ENCODE results near the gene CAMTA1. TPM values are rescaled to one million over a fixed set of nuclear protein-coding genes. Genes with fewer than 3 reads are reported as not detected.

The CAMTA1 gene
- total RNA-seq, 4 donors from 2014 or later, result 86.3 to 170 (median 132) TPM

- no peak for TF ChIP-seq POLR2AphosphoS5 (IDR thresholded peaks at IDR 0.05)
- no peak for TF ChIP-seq POLR2A (IDR thresholded peaks at IDR 0.05)
- no peak for TF ChIP-seq EP300 (IDR thresholded peaks at IDR 0.05)
- no peak for TF ChIP-seq CTCF (IDR thresholded peaks at IDR 0.05)
- no peak for ATAC-seq
- no peak overlapping the region for H3K27ac ChIP-seq
- H3K27me3 ChIP-seq, result peaks cover 10% of the 10 kb centered on the region
- no peaks in the 10 kb centered on the region for H3K9me3 ChIP-seq
- H3K36me3 ChIP-seq, result no peaks in the 10 kb centered on the region
- no peaks in the 10 kb centered on the region for H3K4me1 ChIP-seq
- H3K4me3 ChIP-seq, result no peak overlapping the region
- 83 to 86% methylated on average over 5 to 11 of the region's 13 CpGs for WGBS, 2 donors (ENCODE audit: low coverage in 1 of 2)
Observed at GRCh38 chr1:7220712-7221252, 435.5 kb downstream of the CAMTA1 start.

- peaks cover 4% of the 10 kb centered on the region for H3K27me3 ChIP-seq
- H3K9me3 ChIP-seq, result no peaks in the 10 kb centered on the region
- no peak for TF ChIP-seq CTCF (IDR thresholded peaks at IDR 0.05)
- TF ChIP-seq POLR2A (IDR thresholded peaks at IDR 0.05), result no peak
- TF ChIP-seq POLR2AphosphoS5 (IDR thresholded peaks at IDR 0.05), result no peak
- TF ChIP-seq EP300 (IDR thresholded peaks at IDR 0.05), result no peak
- ATAC-seq, result no peak
- no peaks in the 10 kb centered on the region for H3K36me3 ChIP-seq
- H3K4me1 ChIP-seq, result no peaks in the 10 kb centered on the region
- 60 to 81% methylated on average over 2 to 10 of the region's 15 CpGs for WGBS, 2 donors (ENCODE audit: low coverage in 1 of 2)
- H3K4me3 ChIP-seq, result no peak overlapping the region
- no peak overlapping the region for H3K27ac ChIP-seq
Observed at GRCh38 chr1:7221826-7222694, 436.8 kb downstream of the CAMTA1 start.

DNA sequence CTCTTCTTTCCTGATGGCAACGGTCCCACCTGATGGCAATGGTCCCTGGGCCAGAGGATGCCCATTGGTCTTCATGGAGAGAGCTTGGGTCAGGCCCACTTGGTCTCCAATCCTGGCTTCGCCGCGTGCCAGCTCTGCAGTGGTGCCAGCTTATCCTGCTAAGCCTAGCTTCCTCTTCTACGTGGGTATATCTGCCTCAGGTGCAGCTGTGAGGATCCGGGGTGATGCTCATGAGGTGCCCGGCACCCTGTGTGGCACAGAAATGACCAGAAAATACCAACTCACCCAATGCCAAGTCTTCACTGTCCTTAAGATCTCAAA lies 437.4 kb downstream of the CAMTA1 start:
- no peak overlapping the region for H3K27ac ChIP-seq
- H3K27me3 ChIP-seq, result peaks cover 10% of the 10 kb centered on the region
- WGBS, 2 donors (ENCODE audit: low coverage in 1 of 2), result 93% methylated on average over 3 to 6 of the region's 7 CpGs
- no peaks in the 10 kb centered on the region for H3K9me3 ChIP-seq
- H3K4me3 ChIP-seq, result no peak overlapping the region
- H3K36me3 ChIP-seq, result no peaks in the 10 kb centered on the region
- no peak for ATAC-seq
- TF ChIP-seq POLR2AphosphoS5 (IDR thresholded peaks at IDR 0.05) (no peak), EP300 (IDR thresholded peaks at IDR 0.05) (no peak)
- H3K4me1 ChIP-seq, result no peaks in the 10 kb centered on the region

DNA sequence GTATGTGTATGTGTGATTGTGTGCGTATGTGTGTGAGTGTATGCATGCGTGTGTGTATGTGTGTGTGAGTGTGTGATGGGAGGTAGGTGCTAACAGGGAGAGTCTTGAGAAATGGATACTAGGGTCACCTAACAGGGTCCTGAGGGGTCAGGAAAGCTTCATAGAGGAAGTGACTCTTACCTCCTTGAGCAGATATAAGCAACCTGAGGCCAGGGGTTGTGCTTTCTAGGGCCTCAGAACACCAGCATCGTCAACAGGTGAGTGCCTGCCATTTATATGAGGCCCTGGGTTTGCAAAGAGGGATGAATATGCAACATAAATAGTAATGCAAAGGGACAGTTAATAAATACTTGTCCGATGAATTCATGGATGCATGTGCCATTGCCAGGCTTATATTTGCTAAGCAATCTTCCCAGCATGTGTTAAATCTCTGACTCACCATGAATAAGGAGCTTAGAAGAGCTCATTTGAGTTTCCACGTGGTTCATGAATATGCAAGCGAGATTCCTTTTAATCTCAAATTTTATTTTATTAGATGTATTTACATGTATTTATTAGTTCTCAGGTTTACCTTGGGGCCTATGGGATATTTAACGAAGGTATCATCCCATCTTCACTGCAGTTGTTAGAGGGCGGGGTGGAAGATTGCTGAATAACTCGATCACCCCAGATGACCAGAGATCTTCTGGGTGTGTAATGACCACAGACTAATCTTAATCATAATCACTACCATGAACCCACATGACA lies 438.3 kb downstream of the CAMTA1 start:
- ATAC-seq, result no peak
- no peak overlapping the region for H3K27ac ChIP-seq
- H3K36me3 ChIP-seq, result no peaks in the 10 kb centered on the region
- H3K4me3 ChIP-seq, result no peak overlapping the region
- H3K4me1 ChIP-seq, result no peaks in the 10 kb centered on the region
- WGBS, 2 donors (ENCODE audit: low coverage in 1 of 2), result 80 to 93% methylated on average over 6 to 9 of the region's 9 CpGs
- peaks cover 17% of the 10 kb centered on the region for H3K27me3 ChIP-seq
- TF ChIP-seq POLR2AphosphoS5 (IDR thresholded peaks at IDR 0.05) (no peak), POLR2A (IDR thresholded peaks at IDR 0.05) (no peak), EP300 (IDR thresholded peaks at IDR 0.05) (no peak), CTCF (IDR thresholded peaks at IDR 0.05) (no peak)
- H3K9me3 ChIP-seq, result no peaks in the 10 kb centered on the region

- ATAC-seq, result no peak
- 34 to 76% methylated on average over 3 to 4 of the region's 10 CpGs for WGBS, 2 donors (ENCODE audit: low coverage in 1 of 2)
- Histone ChIP-seq H3K27me3 (peaks cover 23% of the 10 kb centered on the region), H3K9me3 (no peaks in the 10 kb centered on the region), H3K36me3 (no peaks in the 10 kb centered on the region), H3K4me3 (no peak overlapping the region), H3K27ac (no peak overlapping the region), H3K4me1 (no peaks in the 10 kb centered on the region)
- TF ChIP-seq EP300 (IDR thresholded peaks at IDR 0.05) (no peak), POLR2A (IDR thresholded peaks at IDR 0.05) (no peak), POLR2AphosphoS5 (IDR thresholded peaks at IDR 0.05) (no peak), CTCF (IDR thresholded peaks at IDR 0.05) (no peak)
Observed at GRCh38 chr1:7224081-7224534, 438.9 kb downstream of the CAMTA1 start.
